Measurements from ENCODE around the gene GIGYF1. TPM values are rescaled to one million over a fixed set of nuclear protein-coding genes. Genes with fewer than 3 reads are reported as not detected.

The GIGYF1 gene
- total and polyA plus RNA-seq, 2 of the 8 experiments (the other 6 are each of a cell fraction or from before 2014, with no cell fraction given): 24.1 to 99.3 TPM

DNA sequence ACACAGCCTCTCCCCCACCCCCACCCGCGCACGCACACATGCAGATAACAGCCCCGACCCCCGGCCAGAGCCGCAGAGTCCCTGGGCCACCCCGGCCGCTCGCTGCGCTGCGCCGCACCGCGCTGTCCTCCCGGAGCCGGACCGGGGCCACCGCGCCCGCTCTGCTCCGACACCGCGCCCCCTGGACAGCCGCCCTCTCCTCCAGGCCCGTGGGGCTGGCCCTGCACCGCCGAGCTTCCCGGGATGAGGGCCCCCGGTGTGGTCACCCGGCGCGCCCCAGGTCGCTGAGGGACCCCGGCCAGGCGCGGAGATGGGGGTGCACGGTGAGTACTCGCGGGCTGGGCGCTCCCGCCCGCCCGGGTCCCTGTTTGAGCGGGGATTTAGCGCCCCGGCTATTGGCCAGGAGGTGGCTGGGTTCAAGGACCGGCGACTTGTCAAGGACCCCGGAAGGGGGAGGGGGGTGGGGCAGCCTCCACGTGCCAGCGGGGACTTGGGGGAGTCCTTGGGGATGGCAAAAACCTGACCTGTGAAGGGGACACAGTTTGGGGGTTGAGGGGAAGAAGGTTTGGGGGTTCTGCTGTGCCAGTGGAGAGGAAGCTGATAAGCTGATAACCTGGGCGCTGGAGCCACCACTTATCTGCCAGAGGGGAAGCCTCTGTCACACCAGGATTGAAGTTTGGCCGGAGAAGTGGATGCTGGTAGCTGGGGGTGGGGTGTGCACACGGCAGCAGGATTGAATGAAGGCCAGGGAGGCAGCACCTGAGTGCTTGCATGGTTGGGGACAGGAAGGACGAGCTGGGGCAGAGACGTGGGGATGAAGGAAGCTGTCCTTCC, 26.8 kb upstream of the GIGYF1 start:
- H3K27ac ChIP-seq (ENCODE audit: low read depth, low read length): no peak overlapping the region
- peak overlapping the region; percentile 60; the same call in 1 of the 2 replicates for H2BK12ac ChIP-seq (ENCODE audit: low read depth, low read length)
- H2BK120ac ChIP-seq (replicated peaks; ENCODE audit: low read depth, low read length): no peak overlapping the region
- H2AFZ ChIP-seq (ENCODE audit: low read length): no peak overlapping the region; the same call in 1 of the 2 replicates
- H3K18ac ChIP-seq (ENCODE audit: extremely low read depth, low read length): no peak overlapping the region; the same call in 1 of the 2 replicates
- H3K23ac ChIP-seq (ENCODE audit: insufficient read length): no peak overlapping the region
- H2BK5ac ChIP-seq (ENCODE audit: low read depth, low read length): no peak overlapping the region
- ChIA-PET POLR2A (ENCODE audit: partially characterized antibody) (interaction anchor here (0.6 to 3.1 kb wide), 8 partner anchors 10 to 114 kb away, joined by 4 to 12 read pairs (median 6); partner anchors contain the start of gene POP7), CTCF (ENCODE audit: partially characterized antibody) (interaction anchor here (0.6 to 16.4 kb wide), 13 partner anchors 9 to 168 kb away, joined by 3 to 197 read pairs (median 4); partner anchors contain the start of gene POP7)
- H3K4me2 ChIP-seq (ENCODE audit: insufficient read depth in 1 of 2, low read depth in 2 of 2, low read length in 2 of 2): peak overlapping the region; percentile 58 to 93
- no peak overlapping the region for H3K4ac ChIP-seq (replicated peaks; ENCODE audit: insufficient read length, low read depth, low read length)
- H2BK15ac ChIP-seq (ENCODE audit: low read length): peak overlapping the region; percentile 72; the same call in 1 of the 2 replicates
- H4K91ac ChIP-seq (replicated peaks; ENCODE audit: insufficient read length, low read length): no peak overlapping the region
- no peak overlapping the region for H2AK5ac ChIP-seq (ENCODE audit: low read depth, low read length)
- H3K36me3 ChIP-seq (ENCODE audit: control insufficient read depth in 2 of 4, insufficient read depth in 4 of 4, low read length in 3 of 4): no peaks in the 10 kb centered on the region
- H2BK20ac ChIP-seq (ENCODE audit: low read length): no peak overlapping the region; the same call in 1 of the 2 replicates
- WGBS, 2 experiments (ENCODE audit: extremely low coverage in 1 of 2, insufficient coverage in 1 of 2, insufficient read length in 1 of 2, insufficient replicate concordance in 2 of 2, low coverage in 1 of 2, low lambda C conversion rate in 2 of 2, missing lambda C conversion rate in 1 of 2): 19% methylated on average over 16 of the region's 56 CpGs; no CpG with 5 or more reads in 1 of the 2 experiments
- no peak overlapping the region for H4K5ac ChIP-seq (ENCODE audit: insufficient read length, low read depth, low read length)
- H4K8ac ChIP-seq (ENCODE audit: extremely low read depth, insufficient read depth, low read length): no peak overlapping the region
- H3K14ac ChIP-seq (ENCODE audit: insufficient read length): no peak overlapping the region
- H3K79me1 ChIP-seq (ENCODE audit: low read depth, low read length): no peaks in the 10 kb centered on the region
- H3K23me2 ChIP-seq (ENCODE audit: low read depth, low read length): peaks cover 8% of the 10 kb centered on the region; the same call in 1 of the 2 replicates
- H3K4me3 ChIP-seq (ENCODE audit: extremely low read depth in 1 of 4, insufficient read depth in 2 of 4, low read depth in 3 of 4, low read length in 4 of 4): peak overlapping the region; percentile 32 to 71 (median 50)
- DNase-seq (ENCODE audit: low read depth in 1 of 2, low spot score in 2 of 2) (peak in 1 of 2 experiments; percentile 63), FAIRE-seq (no peak)
- peaks cover 0 to 5% (median 2%) of the 10 kb centered on the region in 4 experiments; a peak in 5 of 7 replicates for H3K4me1 ChIP-seq (replicated peaks in 1 of 4; ENCODE audit: control insufficient read depth in 3 of 4, insufficient read depth in 4 of 4, low read length in 3 of 4)
- H3K79me2 ChIP-seq (ENCODE audit: control insufficient read depth in 1 of 2, insufficient read depth in 2 of 2, low read length in 2 of 2): no peaks in the 10 kb centered on the region
- H3K9ac ChIP-seq (replicated peaks in 1 of 4; ENCODE audit: extremely low read depth in 1 of 4, low read depth in 3 of 4, low read length in 3 of 4): peak overlapping the region in 1 of 4 experiments; percentile 54; a peak in 1 of 7 replicates
- H3K27me3 ChIP-seq (replicated peaks in 1 of 4; ENCODE audit: control insufficient read depth in 3 of 4, extremely low read depth in 1 of 4, insufficient read depth in 3 of 4, low read length in 3 of 4): peaks cover 7 to 26% (median 26%) of the 10 kb centered on the region in 4 experiments
- H3K56ac ChIP-seq (replicated peaks; ENCODE audit: insufficient read length, low read depth, low read length): no peak overlapping the region
- no peaks in the 10 kb centered on the region for H4K20me1 ChIP-seq (replicated peaks in 1 of 2; ENCODE audit: control insufficient read depth in 1 of 2, insufficient read depth in 2 of 2, low read length in 2 of 2)
- no peaks in the 10 kb centered on the region for H3K9me3 ChIP-seq (ENCODE audit: insufficient read depth in 2 of 2, low read depth in 1 of 2, low read length in 1 of 2)
- TF ChIP-seq SUZ12 (IDR thresholded peaks at IDR 0.05; ENCODE audit: low read length): peak; percentile 80
- TF ChIP-seq HDAC6 (IDR thresholded peaks at IDR 0.05; ENCODE audit: low read depth, low read length): no peak
- TF ChIP-seq, protein P1, sequence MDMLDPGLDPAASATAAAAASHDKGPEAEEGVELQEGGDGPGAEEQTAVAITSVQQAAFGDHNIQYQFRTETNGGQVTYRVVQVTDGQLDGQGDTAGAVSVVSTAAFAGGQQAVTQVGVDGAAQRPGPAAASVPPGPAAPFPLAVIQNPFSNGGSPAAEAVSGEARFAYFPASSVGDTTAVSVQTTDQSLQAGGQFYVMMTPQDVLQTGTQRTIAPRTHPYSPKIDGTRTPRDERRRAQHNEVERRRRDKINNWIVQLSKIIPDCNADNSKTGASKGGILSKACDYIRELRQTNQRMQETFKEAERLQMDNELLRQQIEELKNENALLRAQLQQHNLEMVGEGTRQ (IDR thresholded peaks at IDR 0.05; ENCODE audit: low read length): no peak
- TF ChIP-seq, protein P2, sequence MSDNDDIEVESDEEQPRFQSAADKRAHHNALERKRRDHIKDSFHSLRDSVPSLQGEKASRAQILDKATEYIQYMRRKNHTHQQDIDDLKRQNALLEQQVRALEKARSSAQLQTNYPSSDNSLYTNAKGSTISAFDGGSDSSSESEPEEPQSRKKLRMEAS (IDR thresholded peaks at IDR 0.05): peak; percentile 65
- TF ChIP-seq JUN (IDR thresholded peaks at IDR 0.05; ENCODE audit: low read depth, low read length): no peak
- TF ChIP-seq PHF8 (conservative IDR thresholded peaks at IDR 0.05; ENCODE audit: low read depth, low read length): no peak
- TF ChIP-seq, protein P3, sequence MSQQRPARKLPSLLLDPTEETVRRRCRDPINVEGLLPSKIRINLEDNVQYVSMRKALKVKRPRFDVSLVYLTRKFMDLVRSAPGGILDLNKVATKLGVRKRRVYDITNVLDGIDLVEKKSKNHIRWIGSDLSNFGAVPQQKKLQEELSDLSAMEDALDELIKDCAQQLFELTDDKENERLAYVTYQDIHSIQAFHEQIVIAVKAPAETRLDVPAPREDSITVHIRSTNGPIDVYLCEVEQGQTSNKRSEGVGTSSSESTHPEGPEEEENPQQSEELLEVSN (IDR thresholded peaks at IDR 0.05): no peak; the same call in 1 of the 2 replicates
- TF ChIP-seq EZH2 (IDR thresholded peaks at IDR 0.05; ENCODE audit: low read depth, low read length, severe bottlenecking): peak; percentile 77

Data from H1 (cell line).